ENCODE results near the gene CHPF.

Gene CHPF

GRCh38 chr2:219527472-219527871, 16.1 kb downstream of the CHPF start:
- no peak for DNase-seq

- DNase-seq, result no peak
Measured at GRCh38 chr2:219527076-219527394, 16.6 kb downstream of the CHPF start.

- no peak for DNase-seq
Measured at GRCh38 chr2:219526320-219527075, 17.1 kb downstream of the CHPF start.

- DNase-seq, result no peak
Measured at GRCh38 chr2:219525533-219526232, 17.9 kb downstream of the CHPF start.

- no peak for DNase-seq
Measured at GRCh38 chr2:219524817-219525216, 18.8 kb downstream of the CHPF start.

GRCh38 chr2:219523031-219523671, 20.5 kb downstream of the CHPF start:
- no peak for DNase-seq

GRCh38 chr2:219522111-219523030, 21.2 kb downstream of the CHPF start:
- no peak for DNase-seq

- DNase-seq, result no peak
Measured at GRCh38 chr2:219521066-219521880, 22.3 kb downstream of the CHPF start.

GRCh38 chr2:219520079-219520478, 23.5 kb downstream of the CHPF start:
- no peak for DNase-seq

GRCh38 chr2:219519526-219519916, 24.1 kb downstream of the CHPF start:
- DNase-seq, result no peak

GRCh38 chr2:219517954-219518778, 25.4 kb downstream of the CHPF start:
- no peak for DNase-seq

GRCh38 chr2:219516888-219517287, 26.7 kb downstream of the CHPF start:
- no peak for DNase-seq

GRCh38 chr2:219515874-219516629, 27.6 kb downstream of the CHPF start:
- no peak for DNase-seq

- no peak for DNase-seq
Measured at GRCh38 chr2:219514836-219515235, 28.8 kb downstream of the CHPF start.

- DNase-seq, result no peak
Measured at GRCh38 chr2:219514196-219514761, 29.3 kb downstream of the CHPF start, which contains the start of gene ASIC4. Gene ASIC4 (plus strand): TSS chr2:219514482. CDS start chr2:219514725, 243 bp downstream.

GRCh38 chr2:219513787-219514186, 29.8 kb downstream of the CHPF start:
- no peak for DNase-seq

GRCh38 chr2:219512524-219513216, 30.9 kb downstream of the CHPF start:
- DNase-seq, result no peak

- DNase-seq, result no peak
Measured at GRCh38 chr2:219511547-219512325, 31.9 kb downstream of the CHPF start.

Measured in CD4-positive, alpha-beta T cell treated with Interleukin-12 subunit alpha and Interleukin-12 subunit beta, for 1 hour (primary cell).